Measurements from ENCODE around the gene C22orf23. TPM values are rescaled to one million over a fixed set of nuclear protein-coding genes. Genes with fewer than 3 reads are reported as not detected.

Gene C22orf23
- total RNA-seq, 2 donors from 2014 or later, result not detected

DNA sequence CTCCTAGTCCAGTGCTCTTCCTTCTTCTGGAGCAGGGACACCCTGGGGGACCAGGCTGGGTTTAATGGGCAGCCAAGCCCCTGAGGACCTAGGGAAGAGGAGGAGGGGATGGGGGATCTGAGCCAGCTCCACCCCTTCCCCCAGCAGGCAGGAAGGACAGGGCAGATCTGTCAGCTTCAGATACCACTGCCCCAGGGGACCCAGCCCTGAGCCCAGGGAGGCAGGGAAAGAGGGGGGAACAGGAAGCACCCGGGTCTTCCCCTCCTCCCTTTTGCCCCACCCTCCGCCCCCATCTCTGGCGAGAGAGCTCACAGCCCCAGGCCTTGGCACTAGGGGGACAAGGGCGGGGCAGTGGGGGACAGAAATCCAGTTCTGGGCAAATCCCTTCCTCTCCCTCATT, 42.7 kb upstream of the C22orf23 start:
- Histone ChIP-seq H3K27me3 (no peaks in the 10 kb centered on the region), H3K4me3 (no peak overlapping the region), H3K9ac (ENCODE audit: low read depth in 2 of 2, low read length in 2 of 2) (no peak overlapping the region), H3K27ac (no peak overlapping the region), H3K36me3 (no peaks in the 10 kb centered on the region), H3K4me1 (no peaks in the 10 kb centered on the region), H3K9me3 (no peaks in the 10 kb centered on the region)
- TF ChIP-seq, protein P1, sequence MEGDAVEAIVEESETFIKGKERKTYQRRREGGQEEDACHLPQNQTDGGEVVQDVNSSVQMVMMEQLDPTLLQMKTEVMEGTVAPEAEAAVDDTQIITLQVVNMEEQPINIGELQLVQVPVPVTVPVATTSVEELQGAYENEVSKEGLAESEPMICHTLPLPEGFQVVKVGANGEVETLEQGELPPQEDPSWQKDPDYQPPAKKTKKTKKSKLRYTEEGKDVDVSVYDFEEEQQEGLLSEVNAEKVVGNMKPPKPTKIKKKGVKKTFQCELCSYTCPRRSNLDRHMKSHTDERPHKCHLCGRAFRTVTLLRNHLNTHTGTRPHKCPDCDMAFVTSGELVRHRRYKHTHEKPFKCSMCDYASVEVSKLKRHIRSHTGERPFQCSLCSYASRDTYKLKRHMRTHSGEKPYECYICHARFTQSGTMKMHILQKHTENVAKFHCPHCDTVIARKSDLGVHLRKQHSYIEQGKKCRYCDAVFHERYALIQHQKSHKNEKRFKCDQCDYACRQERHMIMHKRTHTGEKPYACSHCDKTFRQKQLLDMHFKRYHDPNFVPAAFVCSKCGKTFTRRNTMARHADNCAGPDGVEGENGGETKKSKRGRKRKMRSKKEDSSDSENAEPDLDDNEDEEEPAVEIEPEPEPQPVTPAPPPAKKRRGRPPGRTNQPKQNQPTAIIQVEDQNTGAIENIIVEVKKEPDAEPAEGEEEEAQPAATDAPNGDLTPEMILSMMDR (IDR thresholded peaks at IDR 0.05), result no peak
- no peak for DNase-seq
- intact Hi-C loops (cut with DNase I), result no loop called here

GRCh38 chr22:37995460-37995859, 42.1 kb upstream of the C22orf23 start:
- Histone ChIP-seq H3K27me3 (no peaks in the 10 kb centered on the region), H3K4me1 (no peaks in the 10 kb centered on the region), H3K9ac (ENCODE audit: low read depth in 2 of 2, low read length in 2 of 2) (no peak overlapping the region), H3K27ac (no peak overlapping the region), H3K36me3 (no peaks in the 10 kb centered on the region), H3K9me3 (no peaks in the 10 kb centered on the region), H3K4me3 (no peak overlapping the region)
- intact Hi-C loops (cut with DNase I), result no loop called here
- DNase-seq, result no peak
- TF ChIP-seq, protein P1 (IDR thresholded peaks at IDR 0.05), result no peak

DNA sequence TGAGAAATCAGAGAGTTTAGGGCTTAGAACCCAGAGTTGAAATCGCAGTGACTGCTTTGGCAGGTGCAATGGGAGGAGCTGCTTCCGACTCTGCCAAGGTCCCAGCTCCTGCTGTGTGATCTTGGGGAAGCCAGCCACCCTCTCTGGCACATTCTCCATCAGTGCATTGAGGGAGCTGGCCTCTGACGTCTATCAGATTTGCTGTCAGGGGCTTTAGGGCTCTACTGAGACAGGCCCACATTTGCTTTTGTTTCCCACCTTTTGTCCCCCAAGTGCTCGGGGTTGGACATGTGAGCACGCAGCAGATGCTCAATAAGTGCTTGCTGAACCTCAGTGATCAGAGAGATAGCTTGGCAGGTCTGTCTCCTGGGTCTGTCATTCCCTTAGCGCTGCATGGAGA, 41.6 kb upstream of the C22orf23 start:
- Histone ChIP-seq H3K27ac (no peak overlapping the region), H3K9ac (ENCODE audit: low read depth in 2 of 2, low read length in 2 of 2) (no peak overlapping the region), H3K4me3 (no peak overlapping the region), H3K9me3 (no peaks in the 10 kb centered on the region), H3K4me1 (no peaks in the 10 kb centered on the region), H3K27me3 (no peaks in the 10 kb centered on the region), H3K36me3 (no peaks in the 10 kb centered on the region)
- no peak for DNase-seq
- intact Hi-C loops (cut with DNase I), result no loop called here
- TF ChIP-seq, protein P1 (IDR thresholded peaks at IDR 0.05), result no peak

DNA sequence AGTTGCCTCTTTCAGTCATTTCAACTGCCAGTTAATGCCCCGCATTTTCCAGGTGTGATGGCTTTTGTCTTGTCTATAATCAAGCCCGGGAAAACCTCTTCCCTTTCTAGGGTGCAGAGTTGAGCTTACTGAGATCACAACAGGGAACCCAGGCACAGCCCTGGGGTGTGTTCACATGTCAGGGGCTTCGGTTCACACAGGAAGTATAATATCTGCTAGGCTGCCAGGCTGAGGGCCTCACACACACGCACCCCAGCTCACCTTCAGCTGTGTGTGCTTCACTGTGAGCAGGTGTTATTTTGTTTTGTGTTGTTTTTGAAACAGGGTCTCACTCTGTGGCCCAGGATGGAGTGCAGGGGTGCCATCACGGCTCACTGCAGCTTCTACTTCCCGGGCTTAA, 40.6 kb upstream of the C22orf23 start:
- Histone ChIP-seq H3K36me3 (no peaks in the 10 kb centered on the region), H3K4me3 (no peak overlapping the region), H3K9me3 (no peaks in the 10 kb centered on the region), H3K9ac (ENCODE audit: low read depth in 2 of 2, low read length in 2 of 2) (no peak overlapping the region), H3K27ac (no peak overlapping the region), H3K27me3 (no peaks in the 10 kb centered on the region), H3K4me1 (no peaks in the 10 kb centered on the region)
- TF ChIP-seq, protein P1 (IDR thresholded peaks at IDR 0.05), result no peak
- DNase-seq, result no peak
- intact Hi-C loops (cut with DNase I), result no loop called here

- Histone ChIP-seq H3K36me3 (no peaks in the 10 kb centered on the region), H3K9ac (ENCODE audit: low read depth in 2 of 2, low read length in 2 of 2) (no peak overlapping the region), H3K4me3 (no peak overlapping the region), H3K9me3 (no peaks in the 10 kb centered on the region), H3K4me1 (no peaks in the 10 kb centered on the region), H3K27ac (no peak overlapping the region), H3K27me3 (no peaks in the 10 kb centered on the region)
- TF ChIP-seq, protein P1 (IDR thresholded peaks at IDR 0.05), result no peak
- DNase-seq, result no peak
- intact Hi-C loops (cut with DNase I), result no loop called here
These were observed 38.5 kb upstream of the C22orf23 start for GRCh38 chr22:37991731-37992442.
